NT2/D1 (cell line): ENCODE results near the gene LDLR.

Experiments used
- YY1 ChIP-seq: IDR thresholded peaks from 2 replicates; pipeline ENCODE4 v1.6.1; 2011; ENCODE audit not compliant: insufficient read length, insufficient read depth
- ZNF274 ChIP-seq: IDR thresholded peaks from 2 replicates; pipeline ENCODE4 v1.6.1; 2011; ENCODE audit warnings: mild to moderate bottlenecking, low read depth, low read length

DNA sequence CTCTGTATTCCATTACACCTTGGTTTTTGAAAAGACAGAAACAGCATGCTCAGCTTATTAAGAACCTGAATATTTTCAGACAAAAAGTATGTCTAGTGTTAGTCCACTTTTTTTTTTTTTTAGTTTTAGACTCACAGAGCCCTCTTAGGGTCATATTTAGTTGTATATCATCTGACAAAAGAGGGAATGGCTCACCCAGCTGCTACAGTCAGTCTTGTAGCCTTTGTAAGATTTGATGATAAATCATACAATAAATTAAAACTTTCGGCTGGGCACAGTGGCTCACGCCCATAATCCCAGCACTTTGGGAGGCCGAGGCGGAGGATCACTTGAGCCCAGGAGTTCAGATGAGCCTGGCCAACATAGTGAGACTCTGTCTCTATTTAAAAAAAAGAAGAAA is 43.7 kb upstream of the LDLR start:
- no peak for TF ChIP-seq ZNF274
- TF ChIP-seq YY1: no peak
